HepG2 (cell line): Measurements from ENCODE around the gene CAMTA1. TPM values are rescaled to one million over a fixed set of nuclear protein-coding genes. Genes with fewer than 3 reads are reported as not detected.

Source experiments
- BRD4 ChIP-seq: sonication (generic); formaldehyde crosslinking; IDR thresholded peaks from 2 replicates; pipeline ENCODE4 v1.4.0; 2020; ENCODE audit warnings: missing genetic modification reagents
- CBX2 ChIP-seq, 2 experiments: fragments of 200-600 bp in 1 of 2; sonication (generic); formaldehyde crosslinking in 1 of 2; IDR thresholded peaks; 2 replicates each; pipeline versions ENCODE4 v1.7.0 to v1.8.1; 2018 to 2022; ENCODE audit warnings: low read depth in 2 of 2, low read length in 1 of 2, mild to moderate bottlenecking in 1 of 2, missing genetic modification reagents in 1 of 2
- IRF2 ChIP-seq: IDR thresholded peaks from 2 replicates; pipeline ENCODE4 v1.6.1; 2018; ENCODE audit warnings: missing genetic modification reagents, missing compliant biosample characterization
- KDM6A ChIP-seq: IDR thresholded peaks from 2 replicates; pipeline ENCODE4 v1.6.1; 2016; ENCODE audit warnings: low read depth
- KLF6 ChIP-seq: IDR thresholded peaks from 2 replicates; pipeline ENCODE4 v1.8.0; 2016; ENCODE audit warnings: missing biosample characterization, missing genetic modification reagents
- REST ChIP-seq, 2 experiments: IDR thresholded peaks; 2 replicates each; pipeline ENCODE4 v1.6.1; 2011 to 2012; ENCODE audit warnings: low read length in 2 of 2, borderline replicate concordance in 1 of 2, low read depth in 1 of 2, mild to moderate bottlenecking in 1 of 2, moderate library complexity in 1 of 2
- SOX6 ChIP-seq, 2 experiments: fragments of 450-650 bp in 1 of 2; sonication (generic) in 1 of 2; formaldehyde crosslinking in 1 of 2; IDR thresholded peaks; 2 replicates each; pipeline versions ENCODE4 v1.4.0 to v1.6.1; 2017 to 2020; ENCODE audit warnings: antibody characterized with exemption in 1 of 2, mild to moderate bottlenecking in 1 of 2, missing genetic modification reagents in 1 of 2
- TRIM24 ChIP-seq: sonication (generic); formaldehyde crosslinking; IDR thresholded peaks from 2 replicates; pipeline ENCODE4 v1.8.0; 2022; ENCODE audit warnings: mild to moderate bottlenecking, missing genetic modification reagents
- WIZ ChIP-seq: sonication (generic); formaldehyde crosslinking; IDR thresholded peaks from 2 replicates; pipeline ENCODE4 v1.5.1; 2020; ENCODE audit warnings: mild to moderate bottlenecking, missing genetic modification reagents
- ZFY ChIP-seq: sonication (generic); formaldehyde crosslinking; IDR thresholded peaks from 2 replicates; pipeline ENCODE4 v1.4.0; 2020; ENCODE audit warnings: missing genetic modification reagents
- ZNF468 ChIP-seq: sonication (generic); formaldehyde crosslinking; IDR thresholded peaks from 2 replicates; pipeline ENCODE4 v1.8.0; 2022; ENCODE audit warnings: mild to moderate bottlenecking, moderate library complexity, missing genetic modification reagents
- ZNF7 ChIP-seq: IDR thresholded peaks from 2 replicates; pipeline ENCODE4 v1.6.1; 2016; ENCODE audit warnings: missing biosample characterization, missing genetic modification reagents
- polyA plus RNA-seq, 8 experiments: library from polyadenylated mRNA; depleted of rRNA in 3 of 8; stranded (reverse) in 7 of 8; unstranded in 1 of 8; fragments of >200 nt; fragmentation: Illumina TruSeq in 4 of 8; extraction: Trizol in 4 of 8; gene quantifications; 2 replicates each; pipeline versions ENCODE4 v1.2.1 to v1.2.3, GENCODE V29; 2011 to 2016; ENCODE audit warnings: low read depth in 4 of 8, missing spikeins in 1 of 8, mixed read lengths in 1 of 8; ENCODE audit not compliant: insufficient read depth in 1 of 8
- total RNA-seq, 5 experiments: library from RNA; depleted of rRNA; stranded (reverse); fragments of >200 nt; fragmentation: Illumina TruSeq; extraction: Trizol; gene quantifications; 2 replicates each; pipeline ENCODE4 v1.2.3, GENCODE V29; 2016; ENCODE audit warnings: low read depth in 1 of 5
- TF ChIP-seq, protein P1 (sequence below): sonication (generic); formaldehyde crosslinking; IDR thresholded peaks from 2 replicates; pipeline ENCODE4 v1.8.0; 2022; ENCODE audit warnings: mild to moderate bottlenecking, missing genetic modification reagents, moderate library complexity

The CAMTA1 gene
- total and polyA plus RNA-seq, 2 of the 13 experiments (the other 11 are each of a cell fraction or from before 2014, with no cell fraction given) = 25.0 to 36.4 TPM

- no peak for TF ChIP-seq REST (IDR thresholded peaks at IDR 0.05; ENCODE audit: borderline replicate concordance in 1 of 2, low read depth in 1 of 2, low read length in 2 of 2)
- TF ChIP-seq SOX6 (IDR thresholded peaks at IDR 0.05) = no peak
- no peak for TF ChIP-seq SOX6 (CRISPR knock-in tag; IDR thresholded peaks at IDR 0.05)
- no peak for TF ChIP-seq ZFY (CRISPR knock-in tag)
- TF ChIP-seq, protein P1, sequence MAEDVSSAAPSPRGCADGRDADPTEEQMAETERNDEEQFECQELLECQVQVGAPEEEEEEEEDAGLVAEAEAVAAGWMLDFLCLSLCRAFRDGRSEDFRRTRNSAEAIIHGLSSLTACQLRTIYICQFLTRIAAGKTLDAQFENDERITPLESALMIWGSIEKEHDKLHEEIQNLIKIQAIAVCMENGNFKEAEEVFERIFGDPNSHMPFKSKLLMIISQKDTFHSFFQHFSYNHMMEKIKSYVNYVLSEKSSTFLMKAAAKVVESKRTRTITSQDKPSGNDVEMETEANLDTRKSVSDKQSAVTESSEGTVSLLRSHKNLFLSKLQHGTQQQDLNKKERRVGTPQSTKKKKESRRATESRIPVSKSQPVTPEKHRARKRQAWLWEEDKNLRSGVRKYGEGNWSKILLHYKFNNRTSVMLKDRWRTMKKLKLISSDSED (CRISPR knock-in tag) = no peak
- no peak for TF ChIP-seq KDM6A (CRISPR knock-in tag)
- no peak for TF ChIP-seq TRIM24 (CRISPR knock-in tag)
- TF ChIP-seq KLF6 (CRISPR knock-in tag) = no peak
- no peak for TF ChIP-seq ZNF7
- no peak for TF ChIP-seq ZNF468 (CRISPR knock-in tag)
- no peak for TF ChIP-seq IRF2 (CRISPR knock-in tag)
- TF ChIP-seq BRD4 (CRISPR knock-in tag) = no peak
- TF ChIP-seq CBX2 (IDR thresholded peaks at IDR 0.05; ENCODE audit: low read depth, low read length) = no peak
- no peak for TF ChIP-seq CBX2 (CRISPR knock-in tag; IDR thresholded peaks at IDR 0.05; ENCODE audit: low read depth)
- TF ChIP-seq WIZ (CRISPR knock-in tag) = no peak
These were observed 365.5 kb downstream of the CAMTA1 start (continued) for GRCh38 chr1:7150724-7151280.
